ENCODE measurements around the gene TNIP1.

DNA sequence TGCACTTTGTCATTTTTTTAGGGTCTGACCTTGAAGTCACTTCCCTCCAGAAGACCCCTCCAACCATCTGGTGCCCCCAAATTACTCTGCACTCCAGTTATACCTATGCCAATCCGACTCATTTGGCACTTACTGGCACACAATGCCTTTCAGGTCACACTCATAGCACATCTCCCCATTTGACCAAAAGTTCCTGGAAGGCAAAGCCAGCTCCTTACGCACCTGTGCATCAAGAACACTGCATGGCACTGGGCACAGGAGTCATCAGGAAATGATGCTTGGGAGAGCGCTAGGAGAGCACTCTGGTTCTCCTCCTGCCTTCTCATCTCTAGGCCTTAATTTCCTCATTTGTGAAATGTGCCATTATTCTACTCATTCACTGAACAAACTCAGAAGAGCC, 2.9 kb downstream of the TNIP1 start:
- TF ChIP-seq POLR2A (IDR thresholded peaks at IDR 0.05): no peak
- TF ChIP-seq, protein P1, sequence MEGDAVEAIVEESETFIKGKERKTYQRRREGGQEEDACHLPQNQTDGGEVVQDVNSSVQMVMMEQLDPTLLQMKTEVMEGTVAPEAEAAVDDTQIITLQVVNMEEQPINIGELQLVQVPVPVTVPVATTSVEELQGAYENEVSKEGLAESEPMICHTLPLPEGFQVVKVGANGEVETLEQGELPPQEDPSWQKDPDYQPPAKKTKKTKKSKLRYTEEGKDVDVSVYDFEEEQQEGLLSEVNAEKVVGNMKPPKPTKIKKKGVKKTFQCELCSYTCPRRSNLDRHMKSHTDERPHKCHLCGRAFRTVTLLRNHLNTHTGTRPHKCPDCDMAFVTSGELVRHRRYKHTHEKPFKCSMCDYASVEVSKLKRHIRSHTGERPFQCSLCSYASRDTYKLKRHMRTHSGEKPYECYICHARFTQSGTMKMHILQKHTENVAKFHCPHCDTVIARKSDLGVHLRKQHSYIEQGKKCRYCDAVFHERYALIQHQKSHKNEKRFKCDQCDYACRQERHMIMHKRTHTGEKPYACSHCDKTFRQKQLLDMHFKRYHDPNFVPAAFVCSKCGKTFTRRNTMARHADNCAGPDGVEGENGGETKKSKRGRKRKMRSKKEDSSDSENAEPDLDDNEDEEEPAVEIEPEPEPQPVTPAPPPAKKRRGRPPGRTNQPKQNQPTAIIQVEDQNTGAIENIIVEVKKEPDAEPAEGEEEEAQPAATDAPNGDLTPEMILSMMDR (IDR thresholded peaks at IDR 0.05): no peak

Data from sigmoid colon (tissue), 3 donors.